ENCODE measurements around the gene ELFN1.

ELFN1 gene

DNA sequence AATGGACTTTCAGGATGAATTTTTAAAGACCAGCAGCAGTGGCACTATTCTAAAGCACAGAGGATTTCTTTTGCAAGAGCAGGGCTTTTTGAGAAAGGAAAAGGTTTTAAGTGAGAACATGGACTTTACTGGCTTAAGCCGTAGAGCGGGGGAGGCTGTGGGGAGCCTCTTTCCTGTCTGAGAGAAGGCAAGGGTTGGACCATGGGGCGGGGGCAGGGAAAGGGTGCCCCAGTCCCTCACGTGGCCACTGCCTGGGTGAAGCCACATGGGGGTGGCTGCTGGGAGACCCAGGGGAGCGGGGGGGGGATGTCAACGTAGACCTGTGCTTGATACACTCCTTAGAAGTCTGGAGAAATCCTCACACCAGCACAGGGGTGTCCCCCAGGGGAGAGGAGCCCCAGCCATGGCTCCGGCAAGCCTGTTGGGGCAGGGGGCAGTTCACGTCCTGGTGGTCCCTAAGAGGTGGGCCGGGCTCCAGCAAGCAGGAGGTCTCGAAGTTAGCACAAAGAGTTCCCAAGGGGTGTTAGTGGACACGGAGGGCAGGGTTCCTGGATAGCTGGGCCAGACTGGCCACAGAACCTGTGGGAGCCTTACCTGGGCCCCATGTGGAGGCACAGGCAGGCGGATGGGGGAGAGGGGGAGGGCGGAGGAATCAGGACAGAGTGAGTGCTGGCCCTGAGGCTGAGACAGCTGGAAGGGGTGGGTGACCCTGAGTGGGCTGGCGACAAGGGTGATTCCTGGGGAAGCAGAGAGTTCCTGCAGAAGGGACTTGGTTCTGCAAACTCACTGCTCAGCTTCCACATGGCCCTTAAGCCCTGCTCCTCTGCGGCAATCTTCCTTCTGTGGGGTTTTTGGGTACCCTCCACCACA, 36.9 kb upstream of the ELFN1 start:
- Histone ChIP-seq H3K27me3 (ENCODE audit: control insufficient read depth, insufficient read depth, low read length) (no peaks in the 10 kb centered on the region), H3K27ac (ENCODE audit: low read length) (no peak overlapping the region), H3K4me3 (ENCODE audit: low read length) (no peak overlapping the region), H3K9ac (ENCODE audit: low read length) (no peak overlapping the region), H3K4me1 (ENCODE audit: control insufficient read depth, low read depth, low read length) (no peaks in the 10 kb centered on the region), H3K36me3 (ENCODE audit: control insufficient read depth, low read depth, low read length) (no peaks in the 10 kb centered on the region), H3K9me3 (ENCODE audit: control insufficient read depth, low read depth, low read length) (no peaks in the 10 kb centered on the region)

DNA sequence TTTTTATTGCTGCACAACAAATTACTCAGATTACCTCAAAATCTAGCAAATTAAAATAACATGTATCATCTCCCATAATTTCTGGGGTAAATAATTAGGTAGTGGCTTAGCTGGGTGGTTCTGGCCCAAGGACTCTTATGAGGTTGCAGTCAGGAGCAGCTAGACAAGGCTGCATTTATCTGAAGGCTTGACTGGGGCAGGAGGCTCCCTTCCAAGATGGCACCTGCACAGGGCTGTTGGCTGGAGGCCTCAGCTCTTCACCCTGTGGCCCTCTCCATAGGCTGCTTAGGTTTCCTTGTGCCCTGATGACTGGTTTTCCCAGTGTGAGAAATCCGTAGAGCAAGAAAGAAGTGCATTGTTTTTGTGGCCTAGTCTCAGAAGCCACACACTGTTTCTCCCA, 34.7 kb upstream of the ELFN1 start:
- H3K9me3 ChIP-seq (ENCODE audit: control insufficient read depth, low read depth, low read length) = no peaks in the 10 kb centered on the region
- H3K27ac ChIP-seq (ENCODE audit: low read length) = no peak overlapping the region
- no peak overlapping the region for H3K9ac ChIP-seq (ENCODE audit: low read length)
- H3K4me1 ChIP-seq (ENCODE audit: control insufficient read depth, low read depth, low read length) = no peaks in the 10 kb centered on the region
- H3K4me3 ChIP-seq (ENCODE audit: low read length) = no peak overlapping the region
- H3K27me3 ChIP-seq (ENCODE audit: control insufficient read depth, insufficient read depth, low read length) = no peaks in the 10 kb centered on the region
- H3K36me3 ChIP-seq (ENCODE audit: control insufficient read depth, low read depth, low read length) = no peaks in the 10 kb centered on the region

- H3K9me3 ChIP-seq (ENCODE audit: control insufficient read depth, low read depth, low read length) = no peaks in the 10 kb centered on the region
- H3K27ac ChIP-seq (ENCODE audit: low read length) = no peak overlapping the region
- no peak overlapping the region for H3K9ac ChIP-seq (ENCODE audit: low read length)
- no peak overlapping the region for H3K4me3 ChIP-seq (ENCODE audit: low read length)
- no peaks in the 10 kb centered on the region for H3K27me3 ChIP-seq (ENCODE audit: control insufficient read depth, insufficient read depth, low read length)
- H3K36me3 ChIP-seq (ENCODE audit: control insufficient read depth, low read depth, low read length) = no peaks in the 10 kb centered on the region
- no peaks in the 10 kb centered on the region for H3K4me1 ChIP-seq (ENCODE audit: control insufficient read depth, low read depth, low read length)
Measured at GRCh38 chr7:1637155-1637554, 32.9 kb upstream of the ELFN1 start.

GRCh38 chr7:1638215-1638661, 31.8 kb upstream of the ELFN1 start:
- no peaks in the 10 kb centered on the region for H3K36me3 ChIP-seq (ENCODE audit: control insufficient read depth, low read depth, low read length)
- H3K9me3 ChIP-seq (ENCODE audit: control insufficient read depth, low read depth, low read length) = no peaks in the 10 kb centered on the region
- H3K9ac ChIP-seq (ENCODE audit: low read length) = no peak overlapping the region
- H3K27me3 ChIP-seq (ENCODE audit: control insufficient read depth, insufficient read depth, low read length) = no peaks in the 10 kb centered on the region
- H3K4me1 ChIP-seq (ENCODE audit: control insufficient read depth, low read depth, low read length) = no peaks in the 10 kb centered on the region
- H3K27ac ChIP-seq (ENCODE audit: low read length) = no peak overlapping the region
- H3K4me3 ChIP-seq (ENCODE audit: low read length) = no peak overlapping the region

DNA sequence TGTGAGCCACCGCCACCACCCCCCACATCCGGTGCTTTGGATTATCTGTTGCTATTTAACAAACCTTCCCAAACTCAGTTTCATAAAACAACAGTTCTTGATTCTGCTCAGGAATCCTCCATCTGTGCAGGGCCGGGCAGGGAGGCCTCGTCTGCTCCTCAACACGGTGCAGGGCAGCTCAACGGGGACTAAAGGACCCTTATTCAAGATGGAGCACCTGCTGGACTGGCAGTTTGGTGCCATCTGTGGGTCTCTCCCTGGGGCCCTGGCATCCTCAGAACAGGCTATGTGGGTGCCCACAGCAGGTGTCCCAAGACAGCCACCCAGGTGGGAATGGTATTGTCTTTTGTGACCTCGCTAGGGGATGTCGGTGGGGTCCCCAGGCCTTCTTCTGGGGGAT, 31.0 kb upstream of the ELFN1 start:
- no peak overlapping the region for H3K9ac ChIP-seq (ENCODE audit: low read length)
- H3K4me1 ChIP-seq (ENCODE audit: control insufficient read depth, low read depth, low read length) = no peaks in the 10 kb centered on the region
- H3K36me3 ChIP-seq (ENCODE audit: control insufficient read depth, low read depth, low read length) = no peaks in the 10 kb centered on the region
- no peaks in the 10 kb centered on the region for H3K27me3 ChIP-seq (ENCODE audit: control insufficient read depth, insufficient read depth, low read length)
- H3K27ac ChIP-seq (ENCODE audit: low read length) = no peak overlapping the region
- no peaks in the 10 kb centered on the region for H3K9me3 ChIP-seq (ENCODE audit: control insufficient read depth, low read depth, low read length)
- H3K4me3 ChIP-seq (ENCODE audit: low read length) = no peak overlapping the region

DNA sequence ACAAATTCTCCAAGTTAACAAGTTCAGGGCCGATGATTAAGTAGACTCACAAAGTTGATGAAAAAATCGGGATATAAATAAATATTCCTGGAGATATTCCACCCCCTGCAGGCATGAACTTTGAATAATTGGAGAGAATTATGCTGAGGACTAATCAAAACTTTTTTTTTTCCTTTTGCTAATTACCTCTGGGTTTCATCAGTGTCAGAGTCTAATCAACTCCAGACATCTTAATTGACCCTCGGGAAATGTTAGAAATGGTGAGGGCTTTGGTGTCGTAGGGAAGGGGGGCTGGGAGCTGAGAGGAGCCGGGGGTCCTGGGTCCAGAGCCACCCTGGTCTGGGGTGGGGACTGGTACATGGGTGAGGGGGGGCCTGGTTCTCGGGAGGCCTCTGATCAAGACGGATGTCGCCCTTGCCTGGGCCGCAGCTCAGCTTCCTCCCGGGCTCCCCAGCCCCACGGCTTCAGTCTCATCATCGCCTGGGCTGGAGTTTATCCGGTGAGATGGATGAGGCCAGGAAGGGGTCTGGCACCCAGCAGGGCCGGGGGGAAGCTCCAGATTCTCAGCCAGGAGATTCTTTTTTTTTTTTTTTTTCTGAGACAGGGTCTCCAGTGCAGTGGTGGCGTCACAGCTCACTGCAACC, 30.4 kb upstream of the ELFN1 start:
- Histone ChIP-seq H3K27ac (ENCODE audit: low read length) (no peak overlapping the region), H3K9ac (ENCODE audit: low read length) (no peak overlapping the region), H3K36me3 (ENCODE audit: control insufficient read depth, low read depth, low read length) (no peaks in the 10 kb centered on the region), H3K4me1 (ENCODE audit: control insufficient read depth, low read depth, low read length) (no peaks in the 10 kb centered on the region), H3K4me3 (ENCODE audit: low read length) (no peak overlapping the region), H3K27me3 (ENCODE audit: control insufficient read depth, insufficient read depth, low read length) (no peaks in the 10 kb centered on the region), H3K9me3 (ENCODE audit: control insufficient read depth, low read depth, low read length) (no peaks in the 10 kb centered on the region)

GRCh38 chr7:1640376-1641172, 29.5 kb upstream of the ELFN1 start:
- H3K27ac ChIP-seq (ENCODE audit: low read length) = no peak overlapping the region
- no peaks in the 10 kb centered on the region for H3K27me3 ChIP-seq (ENCODE audit: control insufficient read depth, insufficient read depth, low read length)
- no peaks in the 10 kb centered on the region for H3K36me3 ChIP-seq (ENCODE audit: control insufficient read depth, low read depth, low read length)
- no peak overlapping the region for H3K4me3 ChIP-seq (ENCODE audit: low read length)
- H3K9ac ChIP-seq (ENCODE audit: low read length) = no peak overlapping the region
- H3K4me1 ChIP-seq (ENCODE audit: control insufficient read depth, low read depth, low read length) = no peaks in the 10 kb centered on the region
- no peaks in the 10 kb centered on the region for H3K9me3 ChIP-seq (ENCODE audit: control insufficient read depth, low read depth, low read length)

DNA sequence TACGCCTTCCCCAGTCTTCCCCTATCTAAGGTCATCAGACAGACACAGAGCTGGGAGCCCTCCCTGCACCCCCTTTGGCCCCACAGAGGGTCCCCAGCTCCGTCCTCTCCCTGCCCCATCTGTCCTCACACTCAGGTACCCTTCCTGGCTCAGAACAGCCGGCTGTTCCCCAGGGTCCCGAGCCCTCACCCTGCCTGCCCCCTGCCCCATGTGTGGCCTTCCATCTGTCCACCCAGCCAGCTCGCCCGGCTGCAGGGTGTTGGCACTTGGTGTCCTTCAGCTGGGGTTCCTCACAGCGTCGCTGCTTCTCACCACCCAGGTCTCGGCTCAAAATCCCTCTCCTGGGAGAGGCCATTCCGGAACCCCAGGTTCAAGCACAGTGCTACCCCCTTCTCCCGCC, 28.9 kb upstream of the ELFN1 start:
- Histone ChIP-seq H3K27me3 (ENCODE audit: control insufficient read depth, insufficient read depth, low read length) (no peaks in the 10 kb centered on the region), H3K36me3 (ENCODE audit: control insufficient read depth, low read depth, low read length) (no peaks in the 10 kb centered on the region), H3K9ac (ENCODE audit: low read length) (no peak overlapping the region), H3K4me3 (ENCODE audit: low read length) (no peak overlapping the region), H3K9me3 (ENCODE audit: control insufficient read depth, low read depth, low read length) (no peaks in the 10 kb centered on the region), H3K27ac (ENCODE audit: low read length) (no peak overlapping the region), H3K4me1 (ENCODE audit: control insufficient read depth, low read depth, low read length) (no peaks in the 10 kb centered on the region)

GRCh38 chr7:1641661-1642260, 28.3 kb upstream of the ELFN1 start:
- no peaks in the 10 kb centered on the region for H3K4me1 ChIP-seq (ENCODE audit: control insufficient read depth, low read depth, low read length)
- H3K9me3 ChIP-seq (ENCODE audit: control insufficient read depth, low read depth, low read length) = no peaks in the 10 kb centered on the region
- no peak overlapping the region for H3K27ac ChIP-seq (ENCODE audit: low read length)
- H3K4me3 ChIP-seq (ENCODE audit: low read length) = no peak overlapping the region
- H3K27me3 ChIP-seq (ENCODE audit: control insufficient read depth, insufficient read depth, low read length) = no peaks in the 10 kb centered on the region
- no peak overlapping the region for H3K9ac ChIP-seq (ENCODE audit: low read length)
- H3K36me3 ChIP-seq (ENCODE audit: control insufficient read depth, low read depth, low read length) = no peaks in the 10 kb centered on the region

GRCh38 chr7:1642291-1642731, 27.8 kb upstream of the ELFN1 start:
- no peak overlapping the region for H3K4me3 ChIP-seq (ENCODE audit: low read length)
- H3K36me3 ChIP-seq (ENCODE audit: control insufficient read depth, low read depth, low read length) = no peaks in the 10 kb centered on the region
- H3K9ac ChIP-seq (ENCODE audit: low read length) = no peak overlapping the region
- H3K27ac ChIP-seq (ENCODE audit: low read length) = no peak overlapping the region
- no peaks in the 10 kb centered on the region for H3K4me1 ChIP-seq (ENCODE audit: control insufficient read depth, low read depth, low read length)
- no peaks in the 10 kb centered on the region for H3K27me3 ChIP-seq (ENCODE audit: control insufficient read depth, insufficient read depth, low read length)
- H3K9me3 ChIP-seq (ENCODE audit: control insufficient read depth, low read depth, low read length) = no peaks in the 10 kb centered on the region

All from iPS-18a (cell line).